ENCODE results near the gene KDM5A.
"Not testable (repeated sequence)": the region's sequence is repeated elsewhere in the genome, so short reads cannot be mapped to it uniquely, and the experiment has no call there.

Gene KDM5A

DNA sequence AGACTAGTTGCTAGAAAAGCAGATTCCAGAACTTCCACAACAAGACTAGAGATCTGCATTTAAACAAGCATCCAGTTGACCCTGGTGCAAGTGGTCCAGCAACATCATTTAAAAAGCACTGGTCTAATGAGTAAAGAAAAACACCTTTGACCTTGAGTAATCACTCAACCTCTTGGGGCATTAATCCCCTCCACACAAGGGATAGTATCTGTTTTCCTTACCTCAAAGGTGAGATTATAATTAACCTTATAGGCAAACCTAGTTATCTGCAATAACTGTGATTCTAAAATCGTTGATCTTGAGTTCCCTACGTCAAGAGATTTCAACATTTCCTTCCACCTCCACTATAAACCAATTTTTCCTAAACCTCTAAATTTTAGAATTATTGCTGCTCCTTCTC lies 1.1 kb downstream of the KDM5A start:
- TF ChIP-seq, protein P1, sequence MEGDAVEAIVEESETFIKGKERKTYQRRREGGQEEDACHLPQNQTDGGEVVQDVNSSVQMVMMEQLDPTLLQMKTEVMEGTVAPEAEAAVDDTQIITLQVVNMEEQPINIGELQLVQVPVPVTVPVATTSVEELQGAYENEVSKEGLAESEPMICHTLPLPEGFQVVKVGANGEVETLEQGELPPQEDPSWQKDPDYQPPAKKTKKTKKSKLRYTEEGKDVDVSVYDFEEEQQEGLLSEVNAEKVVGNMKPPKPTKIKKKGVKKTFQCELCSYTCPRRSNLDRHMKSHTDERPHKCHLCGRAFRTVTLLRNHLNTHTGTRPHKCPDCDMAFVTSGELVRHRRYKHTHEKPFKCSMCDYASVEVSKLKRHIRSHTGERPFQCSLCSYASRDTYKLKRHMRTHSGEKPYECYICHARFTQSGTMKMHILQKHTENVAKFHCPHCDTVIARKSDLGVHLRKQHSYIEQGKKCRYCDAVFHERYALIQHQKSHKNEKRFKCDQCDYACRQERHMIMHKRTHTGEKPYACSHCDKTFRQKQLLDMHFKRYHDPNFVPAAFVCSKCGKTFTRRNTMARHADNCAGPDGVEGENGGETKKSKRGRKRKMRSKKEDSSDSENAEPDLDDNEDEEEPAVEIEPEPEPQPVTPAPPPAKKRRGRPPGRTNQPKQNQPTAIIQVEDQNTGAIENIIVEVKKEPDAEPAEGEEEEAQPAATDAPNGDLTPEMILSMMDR (IDR thresholded peaks at IDR 0.05) = no peak
- Histone ChIP-seq H3K4me3 (ENCODE audit: low read depth, low read length) (peak overlapping the region; percentile 94), H3K9me3 (ENCODE audit: control insufficient read depth, low read length) (no peaks in the 10 kb centered on the region), H3K27ac (peak overlapping the region; percentile 97), H3K27me3 (ENCODE audit: control insufficient read depth, insufficient read depth, low read length) (no peaks in the 10 kb centered on the region), H3K4me2 (ENCODE audit: low read length) (peak overlapping the region; percentile 68), H3K9ac (no peak overlapping the region), H3K36me3 (ENCODE audit: control insufficient read depth, insufficient read depth, low read length) (no peaks in the 10 kb centered on the region), H2AFZ (peak overlapping the region; percentile 99), H3K79me2 (peaks cover 38% of the 10 kb centered on the region), H3K4me1 (peaks cover 7% of the 10 kb centered on the region)

DNA sequence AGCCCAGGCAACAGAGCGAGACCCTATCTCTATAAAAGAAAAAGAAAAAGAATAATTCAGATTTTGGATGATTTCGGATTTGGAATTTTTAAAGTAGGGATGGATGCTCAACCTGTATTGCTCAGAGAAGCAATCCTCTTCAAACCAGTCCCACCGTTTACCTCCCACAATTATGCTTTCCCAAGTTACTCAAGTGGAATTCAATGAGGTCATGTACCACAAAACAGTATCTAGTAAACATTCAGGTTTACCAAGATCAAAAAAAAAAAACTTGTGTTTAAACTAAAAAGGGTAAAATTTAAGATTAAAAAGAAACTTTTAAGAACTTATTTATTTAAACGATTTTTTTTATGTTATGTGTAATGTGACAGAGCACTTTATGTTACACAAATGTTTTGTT lies 2.5 kb downstream of the KDM5A start:
- no peak overlapping the region for H3K27ac ChIP-seq
- H3K9me3 ChIP-seq (ENCODE audit: control insufficient read depth, low read length) = no peaks in the 10 kb centered on the region
- H3K79me2 ChIP-seq = peaks cover 48% of the 10 kb centered on the region
- H2AFZ ChIP-seq = no peak overlapping the region
- H3K4me3 ChIP-seq (ENCODE audit: low read depth, low read length) = peak overlapping the region; percentile 94
- H3K9ac ChIP-seq = no peak overlapping the region
- peak overlapping the region; percentile 68 for H3K4me2 ChIP-seq (ENCODE audit: low read length)
- peaks cover 7% of the 10 kb centered on the region for H3K4me1 ChIP-seq
- no peaks in the 10 kb centered on the region for H3K27me3 ChIP-seq (ENCODE audit: control insufficient read depth, insufficient read depth, low read length)
- TF ChIP-seq, protein P1 (IDR thresholded peaks at IDR 0.05) = no peak
- no peaks in the 10 kb centered on the region for H3K36me3 ChIP-seq (ENCODE audit: control insufficient read depth, insufficient read depth, low read length)

DNA sequence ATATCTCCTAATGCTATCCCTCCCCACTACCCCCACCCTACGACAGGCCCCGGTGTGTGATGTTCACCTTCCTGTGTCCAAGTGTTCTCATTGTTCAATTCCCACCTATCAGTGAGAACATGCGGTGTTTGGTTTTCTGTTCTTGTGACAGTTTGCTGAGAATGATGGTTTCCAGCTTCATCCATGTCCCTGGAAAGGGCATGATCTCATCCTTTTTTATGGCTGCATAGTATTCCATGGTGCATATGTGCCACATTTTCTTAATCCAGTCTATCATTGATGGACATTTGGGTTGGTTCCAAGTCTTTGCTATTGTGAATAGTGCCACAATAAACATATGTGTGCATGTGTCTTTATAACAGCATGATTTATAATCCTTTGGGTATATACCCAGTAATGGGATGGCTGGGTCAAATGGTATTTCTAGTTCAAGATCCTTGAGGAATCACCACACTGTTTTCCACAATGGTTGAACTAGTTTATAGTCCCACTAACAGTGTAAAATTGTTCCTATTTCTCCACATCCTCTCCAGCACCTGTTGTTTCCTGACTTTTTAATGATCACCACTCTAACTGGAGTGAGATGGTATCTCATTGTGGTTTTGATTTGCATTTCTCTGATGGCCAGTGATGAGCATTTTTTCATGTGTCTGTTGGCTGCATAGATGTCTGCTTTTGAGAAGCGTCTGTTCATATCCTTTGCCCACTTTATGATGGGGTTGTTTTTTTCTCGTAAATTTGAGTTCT lies 18.2 kb downstream of the KDM5A start:
- H3K9me3 ChIP-seq (ENCODE audit: control insufficient read depth, low read length); H3K36me3 ChIP-seq (ENCODE audit: control insufficient read depth, insufficient read depth, low read length); H3K4me3 ChIP-seq (ENCODE audit: low read depth, low read length); H3K4me1 ChIP-seq; H3K9ac ChIP-seq; H2AFZ ChIP-seq; H3K4me2 ChIP-seq (ENCODE audit: low read length); H3K27ac ChIP-seq; H3K79me2 ChIP-seq; H3K27me3 ChIP-seq (ENCODE audit: control insufficient read depth, insufficient read depth, low read length): not testable (repeated sequence)

DNA sequence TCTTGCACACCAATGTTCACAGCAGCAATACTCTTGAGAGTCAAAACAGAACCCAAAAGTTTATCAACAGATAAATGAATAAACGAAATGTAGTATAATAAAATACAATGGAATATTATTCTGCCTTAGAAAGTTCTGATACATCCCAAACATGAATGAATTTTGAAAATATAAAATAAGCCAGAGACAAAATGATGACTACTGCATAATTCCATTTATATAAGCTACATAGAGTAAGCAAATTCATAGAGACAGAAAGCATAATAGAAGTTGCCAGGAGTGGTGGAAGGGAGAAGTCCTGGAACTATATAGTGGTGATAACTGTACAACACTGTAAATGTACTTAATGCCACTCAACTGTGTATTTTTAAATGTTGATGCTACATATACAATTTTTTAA lies 21.1 kb downstream of the KDM5A start:
- Histone ChIP-seq H3K27ac (no peak overlapping the region), H3K4me1 (no peaks in the 10 kb centered on the region), H3K4me3 (ENCODE audit: low read depth, low read length) (no peak overlapping the region), H3K9me3 (ENCODE audit: control insufficient read depth, low read length) (no peaks in the 10 kb centered on the region), H3K27me3 (ENCODE audit: control insufficient read depth, insufficient read depth, low read length) (no peaks in the 10 kb centered on the region), H3K36me3 (ENCODE audit: control insufficient read depth, insufficient read depth, low read length) (no peaks in the 10 kb centered on the region), H3K9ac (no peak overlapping the region), H2AFZ (no peak overlapping the region), H3K79me2 (peaks cover 7% of the 10 kb centered on the region), H3K4me2 (ENCODE audit: low read length) (no peak overlapping the region)
- TF ChIP-seq, protein P1 (IDR thresholded peaks at IDR 0.05) = no peak

DNA sequence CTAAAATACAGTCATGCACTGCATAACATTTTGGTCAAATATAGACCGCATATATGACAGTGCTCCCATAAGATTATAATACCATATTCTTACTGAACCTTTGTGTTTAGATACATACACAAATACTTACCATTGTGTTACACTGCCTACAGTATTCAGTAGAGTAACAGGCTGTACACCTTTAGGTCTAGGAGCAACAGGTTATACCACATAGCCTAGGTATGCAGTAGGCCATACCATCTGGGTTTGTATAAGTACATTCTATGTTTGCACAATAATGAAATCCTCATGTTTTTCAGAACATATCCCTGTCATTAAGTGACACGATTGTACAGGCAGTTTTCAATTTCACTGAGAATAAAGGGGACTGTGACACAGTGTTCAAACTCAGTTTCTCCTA lies 22.3 kb downstream of the KDM5A start:
- Histone ChIP-seq H3K4me1 (no peaks in the 10 kb centered on the region), H3K27me3 (ENCODE audit: control insufficient read depth, insufficient read depth, low read length) (no peaks in the 10 kb centered on the region), H3K9me3 (ENCODE audit: control insufficient read depth, low read length) (no peaks in the 10 kb centered on the region), H3K9ac (no peak overlapping the region), H3K27ac (no peak overlapping the region), H2AFZ (no peak overlapping the region), H3K36me3 (ENCODE audit: control insufficient read depth, insufficient read depth, low read length) (no peaks in the 10 kb centered on the region), H3K4me2 (ENCODE audit: low read length) (no peak overlapping the region), H3K79me2 (peaks cover 9% of the 10 kb centered on the region), H3K4me3 (ENCODE audit: low read depth, low read length) (no peak overlapping the region)
- TF ChIP-seq, protein P1 (IDR thresholded peaks at IDR 0.05) = no peak
